Nephron progenitor cell (in vitro differentiated cells): ENCODE measurements around the gene PEX14.

Experiments used
- DNase-seq: peaks from one replicate; pipeline ENCODE4 v3.0.0; 2021
- H3K27ac Mint-ChIP-seq: 2 replicates; pipeline ENCODE4 v1.8.0; 2021; ENCODE audit warnings: mild to moderate bottlenecking, moderate library complexity, mixed read lengths
- H3K27me3 Mint-ChIP-seq: 2 replicates; pipeline ENCODE4 v1.8.0; 2021; ENCODE audit warnings: mild to moderate bottlenecking, low read depth, mixed read lengths; ENCODE audit not compliant: poor library complexity
- H3K36me3 Mint-ChIP-seq: 2 replicates; pipeline ENCODE4 v1.8.0; 2021; ENCODE audit warnings: low read depth, mixed read lengths
- H3K4me1 Mint-ChIP-seq: 2 replicates; pipeline ENCODE4 v1.8.0; 2021; ENCODE audit warnings: mixed read lengths
- H3K4me3 Mint-ChIP-seq: 2 replicates; pipeline ENCODE4 v1.8.0; 2021; ENCODE audit warnings: mild to moderate bottlenecking, moderate library complexity, mixed read lengths
- H3K9me3 Mint-ChIP-seq: 2 replicates; pipeline ENCODE4 v1.8.0; 2021; ENCODE audit warnings: mild to moderate bottlenecking, moderate library complexity, mixed read lengths
- TF ChIP-seq, protein P1 (sequence below): fragments of 200-600 bp; sonication (generic); IDR thresholded peaks from 2 replicates; pipeline ENCODE4 v1.5.0; 2021; ENCODE audit warnings: antibody characterized with exemption

The PEX14 gene

GRCh38 chr1:10530281-10530740, 55.6 kb downstream of the PEX14 start:
- TF ChIP-seq, protein P1, sequence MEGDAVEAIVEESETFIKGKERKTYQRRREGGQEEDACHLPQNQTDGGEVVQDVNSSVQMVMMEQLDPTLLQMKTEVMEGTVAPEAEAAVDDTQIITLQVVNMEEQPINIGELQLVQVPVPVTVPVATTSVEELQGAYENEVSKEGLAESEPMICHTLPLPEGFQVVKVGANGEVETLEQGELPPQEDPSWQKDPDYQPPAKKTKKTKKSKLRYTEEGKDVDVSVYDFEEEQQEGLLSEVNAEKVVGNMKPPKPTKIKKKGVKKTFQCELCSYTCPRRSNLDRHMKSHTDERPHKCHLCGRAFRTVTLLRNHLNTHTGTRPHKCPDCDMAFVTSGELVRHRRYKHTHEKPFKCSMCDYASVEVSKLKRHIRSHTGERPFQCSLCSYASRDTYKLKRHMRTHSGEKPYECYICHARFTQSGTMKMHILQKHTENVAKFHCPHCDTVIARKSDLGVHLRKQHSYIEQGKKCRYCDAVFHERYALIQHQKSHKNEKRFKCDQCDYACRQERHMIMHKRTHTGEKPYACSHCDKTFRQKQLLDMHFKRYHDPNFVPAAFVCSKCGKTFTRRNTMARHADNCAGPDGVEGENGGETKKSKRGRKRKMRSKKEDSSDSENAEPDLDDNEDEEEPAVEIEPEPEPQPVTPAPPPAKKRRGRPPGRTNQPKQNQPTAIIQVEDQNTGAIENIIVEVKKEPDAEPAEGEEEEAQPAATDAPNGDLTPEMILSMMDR, result peak; percentile 90
- Mint-ChIP-seq H3K36me3 (no peaks in the 10 kb centered on the region), H3K27ac (no peak overlapping the region), H3K27me3 (peaks cover 26% of the 10 kb centered on the region), H3K9me3 (no peaks in the 10 kb centered on the region), H3K4me3 (peak overlapping the region; percentile 13), H3K4me1 (peaks cover 54% of the 10 kb centered on the region)
- peak; percentile 78 for DNase-seq

- H3K4me1 Mint-ChIP-seq, result peaks cover 60% of the 10 kb centered on the region
These were observed 56.2 kb downstream of the PEX14 start for GRCh38 chr1:10530756-10531495.

GRCh38 chr1:10532362-10532761, 57.6 kb downstream of the PEX14 start:
- Mint-ChIP-seq H3K4me3 (no peak overlapping the region), H3K27me3 (peaks cover 26% of the 10 kb centered on the region), H3K4me1 (peaks cover 72% of the 10 kb centered on the region), H3K27ac (no peak overlapping the region), H3K9me3 (no peaks in the 10 kb centered on the region), H3K36me3 (peaks cover 6% of the 10 kb centered on the region)
- TF ChIP-seq, protein P1, result no peak
- DNase-seq, result no peak

More at GRCh38 chr1:10530756-10531495, 56.2 kb downstream of the PEX14 start:
- Mint-ChIP-seq H3K4me3 (peak overlapping the region; percentile 13), H3K36me3 (no peaks in the 10 kb centered on the region), H3K9me3 (no peaks in the 10 kb centered on the region), H3K27me3 (peaks cover 26% of the 10 kb centered on the region), H3K27ac (no peak overlapping the region)
- no peak for DNase-seq
- TF ChIP-seq, protein P1, result no peak

DNA sequence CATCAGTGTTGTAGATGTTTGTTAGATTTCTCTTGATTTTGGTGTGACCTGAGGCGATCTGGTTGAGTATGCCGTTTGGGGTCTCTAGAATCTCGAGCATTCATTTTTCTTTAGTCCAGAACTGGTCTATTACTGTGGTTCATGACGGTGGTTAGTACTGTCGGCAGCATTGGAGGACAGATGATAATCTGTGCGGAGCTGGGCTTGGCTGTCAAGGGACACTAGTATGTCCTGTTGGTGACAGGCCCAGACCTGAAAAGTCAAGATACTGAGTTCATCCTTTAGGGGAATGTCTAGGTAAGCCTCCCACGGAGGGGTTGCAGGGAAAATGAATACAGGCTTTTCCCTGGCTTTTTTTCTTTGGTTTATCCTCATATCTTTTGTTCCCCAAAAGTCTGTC, 59.8 kb downstream of the PEX14 start:
- Mint-ChIP-seq H3K27ac (no peak overlapping the region), H3K4me1 (peaks cover 72% of the 10 kb centered on the region), H3K4me3 (no peak overlapping the region), H3K36me3 (peaks cover 14% of the 10 kb centered on the region), H3K27me3 (peaks cover 7% of the 10 kb centered on the region), H3K9me3 (no peaks in the 10 kb centered on the region)
- no peak for DNase-seq
- TF ChIP-seq, protein P1, result no peak

- Mint-ChIP-seq H3K4me1 (peaks cover 72% of the 10 kb centered on the region), H3K9me3 (no peaks in the 10 kb centered on the region), H3K27ac (no peak overlapping the region), H3K27me3 (peaks cover 10% of the 10 kb centered on the region), H3K36me3 (peaks cover 20% of the 10 kb centered on the region), H3K4me3 (no peak overlapping the region)
- DNase-seq, result no peak
- TF ChIP-seq, protein P1, result no peak
These were observed 61.5 kb downstream of the PEX14 start for GRCh38 chr1:10536133-10536770.
